GM21737 (cell line): Measurements from ENCODE around the gene AFDN.
"Not testable (repeated sequence)": the region's sequence is repeated elsewhere in the genome, so short reads cannot be mapped to it uniquely, and the experiment has no call there.

ENCODE experiments used
- ATAC-seq: cut with Tn5 transposase; IDR thresholded peaks from one replicate; pipeline ENCODE4 v1.9.1; 2021; ENCODE audit warnings: mild to moderate bottlenecking, moderate library complexity; ENCODE audit not compliant: unreplicated experiment

The AFDN gene

GRCh38 chr6:167974640-167975344 is 148.1 kb downstream of the AFDN start:
- no peak for ATAC-seq

DNA sequence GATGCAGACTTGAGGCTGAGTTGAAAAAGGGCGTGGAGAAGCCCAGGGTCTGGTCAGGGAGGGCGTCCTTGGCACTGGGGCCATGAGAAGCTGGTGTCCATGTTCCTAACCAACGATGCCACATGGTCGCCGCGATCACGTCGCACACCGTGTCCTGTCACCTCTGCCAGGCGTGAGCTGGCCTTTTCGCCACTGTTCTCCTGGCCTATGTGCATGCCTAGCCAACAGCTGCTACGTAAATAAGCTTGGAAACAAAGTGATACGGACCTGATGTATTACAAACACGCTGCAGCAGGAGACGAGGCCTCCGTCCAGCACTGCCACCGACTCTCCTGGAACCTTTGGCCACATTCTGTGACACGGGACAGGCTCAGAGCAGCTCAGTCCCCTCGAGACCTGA is 148.7 kb downstream of the AFDN start:
- no peak for ATAC-seq

DNA sequence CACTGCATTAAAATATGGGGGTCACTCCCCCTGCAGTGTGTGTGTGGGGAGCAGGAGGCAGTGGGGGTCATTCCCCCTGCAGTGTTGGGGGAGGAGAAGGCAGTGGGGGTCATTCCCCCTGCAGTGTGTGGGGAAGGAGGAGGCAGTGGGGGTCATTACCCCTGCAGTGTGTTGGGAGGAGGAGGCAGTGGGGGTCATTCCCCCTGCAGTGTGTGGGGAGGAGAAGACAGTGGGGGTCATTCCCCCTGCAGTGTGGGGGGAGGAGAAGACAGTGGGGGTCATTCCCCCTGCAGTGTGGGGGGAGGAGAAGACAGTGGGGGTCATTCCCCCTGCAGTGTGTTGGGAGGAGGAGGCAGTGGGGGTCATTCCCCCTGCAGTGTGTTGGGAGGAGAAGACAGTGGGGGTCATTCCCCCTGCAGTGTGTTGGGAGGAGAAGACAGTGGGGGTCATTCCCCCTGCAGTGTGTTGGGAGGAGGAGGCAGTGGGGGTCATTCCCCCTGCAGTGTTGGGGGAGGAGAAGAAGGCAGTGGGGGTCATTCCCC is 149.5 kb downstream of the AFDN start:
- not testable (repeated sequence) for ATAC-seq

GRCh38 chr6:167976708-167977107 is 150.0 kb downstream of the AFDN start:
- no peak for ATAC-seq

DNA sequence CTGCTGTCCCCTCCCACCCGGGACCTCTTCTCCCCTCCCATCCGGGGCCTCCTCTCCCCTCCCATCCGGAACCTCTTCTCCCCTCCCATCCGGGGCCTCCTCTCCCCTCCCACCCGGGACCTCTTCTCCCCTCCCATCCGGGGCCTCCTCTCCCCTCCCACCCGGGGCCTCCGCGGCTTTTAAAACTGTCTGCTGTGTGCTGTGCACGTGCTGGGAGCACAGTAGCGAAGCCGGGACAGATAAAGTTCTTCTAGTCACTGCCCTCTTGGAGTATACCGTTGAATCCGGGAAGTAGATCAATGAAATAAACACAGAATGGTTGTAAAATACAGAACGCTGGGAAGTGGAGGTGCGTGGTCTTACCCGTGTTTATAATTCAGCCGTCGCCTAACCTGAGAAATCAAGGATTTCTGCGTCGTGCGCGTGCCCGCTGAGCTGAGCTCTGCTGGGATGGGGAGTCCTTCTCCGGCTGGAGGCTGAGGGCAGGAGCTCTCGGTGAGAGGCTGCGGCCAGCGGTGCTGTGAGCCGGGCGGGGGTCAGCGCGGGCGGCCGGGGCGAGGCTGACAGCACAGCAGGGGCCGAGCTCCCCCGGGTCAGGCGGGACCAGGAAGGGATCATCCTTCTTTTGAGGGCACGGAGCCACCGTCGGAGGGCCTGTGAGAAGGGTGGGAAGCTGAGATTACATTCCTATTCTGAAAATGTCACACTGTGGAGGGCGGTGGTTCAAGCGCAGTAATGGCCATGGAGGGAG is 151.2 kb downstream of the AFDN start:
- ATAC-seq, result no peak

DNA sequence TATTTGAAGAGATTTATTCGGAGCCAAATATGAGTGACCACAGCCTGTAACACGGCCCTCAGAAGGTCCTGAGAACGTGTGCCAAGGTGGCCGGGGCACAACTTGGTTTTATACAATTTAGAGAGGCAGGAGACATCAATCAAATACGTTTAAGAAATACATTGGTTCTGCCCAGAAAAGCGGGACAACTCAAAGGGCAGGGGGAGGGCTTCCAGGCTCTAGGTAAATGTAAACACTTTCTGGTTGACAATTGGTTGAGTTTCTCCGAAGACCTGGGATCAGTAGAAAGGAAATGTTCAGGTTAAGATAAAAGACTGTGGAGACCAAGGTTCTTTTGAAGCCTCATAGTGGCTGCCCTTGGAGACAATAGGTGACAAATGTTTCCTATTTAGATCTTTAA is 151.9 kb downstream of the AFDN start:
- ATAC-seq, result no peak

GRCh38 chr6:167979436-167980139 is 152.9 kb downstream of the AFDN start:
- no peak for ATAC-seq

GRCh38 chr6:167980911-167981580 is 154.3 kb downstream of the AFDN start:
- no peak for ATAC-seq

- no peak for ATAC-seq
Measured at GRCh38 chr6:167981916-167982462, 155.3 kb downstream of the AFDN start.

- ATAC-seq, result no peak
Measured at GRCh38 chr6:167984144-167984719, 157.5 kb downstream of the AFDN start.

GRCh38 chr6:167984876-167985604 is 158.3 kb downstream of the AFDN start:
- no peak for ATAC-seq

- ATAC-seq, result no peak
Measured at GRCh38 chr6:167985911-167986595, 159.3 kb downstream of the AFDN start.

DNA sequence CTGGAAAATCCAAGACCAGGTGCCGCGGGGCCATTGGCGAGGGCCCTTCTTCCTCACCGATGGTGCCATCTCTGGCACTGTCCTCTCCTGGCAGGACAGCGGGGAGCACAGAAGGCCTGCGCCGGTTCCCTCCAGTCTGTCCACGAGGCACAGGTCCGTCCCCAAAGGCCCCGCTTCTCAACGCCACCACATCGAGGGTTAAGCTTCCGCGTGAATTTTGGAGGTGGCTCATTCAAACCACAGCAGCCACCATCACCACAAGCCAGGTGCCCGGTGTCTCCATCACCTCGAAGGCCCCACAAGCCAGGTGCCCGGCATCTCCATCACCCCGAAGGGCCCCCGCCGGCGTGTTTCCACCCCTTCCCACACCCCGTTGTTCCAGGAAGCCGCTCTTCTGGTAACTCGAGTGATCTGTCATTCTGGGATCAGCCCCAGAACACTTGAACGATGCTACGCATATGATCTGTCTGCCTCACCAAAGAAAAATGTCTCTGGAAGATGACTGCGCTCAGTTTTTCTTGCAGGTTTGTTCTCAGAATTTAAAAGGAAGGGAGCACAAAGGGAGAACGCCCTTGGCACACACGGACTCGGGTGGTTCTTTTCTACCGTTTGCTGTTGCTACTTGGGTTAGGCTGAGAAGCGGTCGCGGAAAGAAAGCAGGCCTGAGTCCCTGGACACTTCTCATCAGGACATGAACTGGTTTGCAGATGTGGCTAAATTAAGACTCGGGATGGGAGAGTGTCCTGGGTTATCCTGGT is 160.9 kb downstream of the AFDN start:
- ATAC-seq, result no peak

DNA sequence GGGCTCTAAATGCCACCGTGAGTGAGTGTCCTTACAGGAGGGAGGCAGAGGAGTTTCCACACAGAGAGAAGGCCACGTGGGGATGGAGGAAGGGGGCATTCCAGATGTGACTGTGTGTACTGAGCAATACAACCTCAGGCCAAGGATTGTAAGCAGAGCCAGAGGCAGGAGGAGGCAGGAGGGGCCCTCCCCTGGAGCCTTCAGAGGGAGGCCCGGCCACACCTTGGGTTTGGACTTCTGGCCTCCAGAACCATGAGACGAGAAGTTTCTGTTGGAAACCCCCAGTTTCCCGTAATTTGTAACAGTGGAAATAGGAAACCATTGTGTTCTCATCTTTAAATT is 161.4 kb downstream of the AFDN start:
- ATAC-seq, result no peak

- ATAC-seq, result no peak
Measured at GRCh38 chr6:167988945-167989841, 162.5 kb downstream of the AFDN start.

GRCh38 chr6:167990016-167990945 is 163.6 kb downstream of the AFDN start:
- ATAC-seq, result no peak
